ENCODE data around the gene CEBPZ. TPM values are rescaled to one million over a fixed set of nuclear protein-coding genes. Genes with fewer than 3 reads are reported as not detected.

The CEBPZ gene
- total RNA-seq, 1 donor from 2014 or later = 47.7 TPM

DNA sequence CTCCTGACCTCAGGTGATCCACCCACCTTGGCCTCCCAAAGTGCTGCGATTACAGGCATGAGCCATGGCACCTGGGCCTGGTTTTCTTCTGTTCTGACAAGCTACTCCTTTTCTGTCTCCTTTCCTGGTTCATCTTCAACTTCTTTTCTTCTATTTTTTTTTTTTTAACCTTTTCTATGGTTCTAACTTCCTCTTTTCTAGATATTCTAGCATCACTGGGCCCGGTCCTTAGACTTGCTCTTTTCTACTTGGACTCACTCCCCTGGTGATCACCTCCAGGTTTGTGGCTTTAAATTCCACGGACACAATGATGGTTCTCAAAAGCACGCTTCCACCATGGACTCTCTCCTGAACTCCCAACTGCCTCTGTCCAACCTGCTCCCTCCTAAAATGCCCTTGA lies 76.6 kb downstream of the CEBPZ start:
- no peak overlapping the region for H3K27ac ChIP-seq

DNA sequence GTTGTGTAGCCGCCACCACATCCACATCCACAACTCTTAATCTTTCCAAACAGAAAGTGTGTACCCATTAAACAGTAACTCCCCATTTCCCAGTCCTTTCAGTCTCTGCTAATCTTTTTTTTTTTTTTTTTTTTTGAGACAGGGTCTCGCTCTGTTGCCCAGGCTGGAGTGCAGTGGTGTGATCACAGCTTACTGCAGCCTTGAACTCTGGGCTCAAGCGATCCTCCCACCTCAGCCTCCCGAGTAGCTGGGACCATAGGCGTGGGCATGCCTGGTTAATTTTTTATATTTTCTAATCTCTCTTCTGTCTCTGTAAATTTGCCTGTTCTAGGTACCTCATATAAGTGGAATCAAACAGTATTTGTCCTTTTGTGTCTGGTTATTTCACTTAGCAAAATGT lies 78.2 kb downstream of the CEBPZ start:
- H3K27ac ChIP-seq = no peak overlapping the region

More for the DNA sequence above, 76.6 kb downstream of the CEBPZ start:
- Histone ChIP-seq H3K27me3 (no peaks in the 10 kb centered on the region), H3K4me3 (no peak overlapping the region), H3K9me3 (no peaks in the 10 kb centered on the region), H3K36me3 (peaks cover 6% of the 10 kb centered on the region), H3K4me1 (peaks cover 16% of the 10 kb centered on the region)
- intact Hi-C loops (cut with DNase I) = no loop called here
- TF ChIP-seq, protein P1, sequence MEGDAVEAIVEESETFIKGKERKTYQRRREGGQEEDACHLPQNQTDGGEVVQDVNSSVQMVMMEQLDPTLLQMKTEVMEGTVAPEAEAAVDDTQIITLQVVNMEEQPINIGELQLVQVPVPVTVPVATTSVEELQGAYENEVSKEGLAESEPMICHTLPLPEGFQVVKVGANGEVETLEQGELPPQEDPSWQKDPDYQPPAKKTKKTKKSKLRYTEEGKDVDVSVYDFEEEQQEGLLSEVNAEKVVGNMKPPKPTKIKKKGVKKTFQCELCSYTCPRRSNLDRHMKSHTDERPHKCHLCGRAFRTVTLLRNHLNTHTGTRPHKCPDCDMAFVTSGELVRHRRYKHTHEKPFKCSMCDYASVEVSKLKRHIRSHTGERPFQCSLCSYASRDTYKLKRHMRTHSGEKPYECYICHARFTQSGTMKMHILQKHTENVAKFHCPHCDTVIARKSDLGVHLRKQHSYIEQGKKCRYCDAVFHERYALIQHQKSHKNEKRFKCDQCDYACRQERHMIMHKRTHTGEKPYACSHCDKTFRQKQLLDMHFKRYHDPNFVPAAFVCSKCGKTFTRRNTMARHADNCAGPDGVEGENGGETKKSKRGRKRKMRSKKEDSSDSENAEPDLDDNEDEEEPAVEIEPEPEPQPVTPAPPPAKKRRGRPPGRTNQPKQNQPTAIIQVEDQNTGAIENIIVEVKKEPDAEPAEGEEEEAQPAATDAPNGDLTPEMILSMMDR (IDR thresholded peaks at IDR 0.05) = no peak
- ATAC-seq (no peak), DNase-seq (no peak)

More for the DNA sequence above, 78.2 kb downstream of the CEBPZ start:
- Histone ChIP-seq H3K4me1 (peaks cover 16% of the 10 kb centered on the region), H3K9me3 (no peaks in the 10 kb centered on the region), H3K4me3 (no peak overlapping the region), H3K27me3 (no peaks in the 10 kb centered on the region), H3K36me3 (peaks cover 17% of the 10 kb centered on the region)
- TF ChIP-seq, protein P1 (IDR thresholded peaks at IDR 0.05) = no peak
- DNase-seq (no peak), ATAC-seq (no peak)
- intact Hi-C loops (cut with DNase I) = no loop called here

Other genes with a start within 250 kb of the CEBPZ start
- gene HEATR5B, start 147.2 kb downstream of the CEBPZ start, total RNA-seq = 23.1 TPM
- gene GPATCH11, start 147.1 kb downstream of the CEBPZ start, total RNA-seq = 7.8 TPM
- 57.1 TPM for gene EIF2AK2, start 74.6 kb downstream of the CEBPZ start, total RNA-seq
- gene SULT6B1, start 42.9 kb downstream of the CEBPZ start, total RNA-seq = not detected
- gene CEBPZOS, start 35.1 kb downstream of the CEBPZ start, total RNA-seq = 38.8 TPM
- gene NDUFAF7, start 62 bp upstream of the CEBPZ start, total RNA-seq = 16.7 TPM
- gene PRKD3, start 93.2 kb upstream of the CEBPZ start, total RNA-seq = 43.6 TPM
- gene QPCT, start 113.0 kb upstream of the CEBPZ start, total RNA-seq = 4.9 TPM

Measured in upper lobe of right lung (tissue), 1 donor.